Pancreas (tissue), 10 donors: Measurements from ENCODE around the gene EMSY. TPM values are rescaled to one million over a fixed set of nuclear protein-coding genes. Genes with fewer than 3 reads are reported as not detected.

Experiments
- ATAC-seq, 4 donors: fragments of 200-7000 bp; cut with Tn5 transposase; one replicate each; pipeline versions ENCODE4 v1.8.0 to v1.9.1; 2020; ENCODE audit warnings: mild to moderate bottlenecking in 4 of 4, moderate library complexity in 4 of 4
- DNase-seq, 6 donors: peaks; one replicate each; pipeline ENCODE4 v3.0.0-alpha.2; 2020
- FAIRE-seq: peaks from 2 replicates; lab custom pipeline; 2012; peaks lifted over from hg19 to GRCh38; lab: Jason Lieb, UNC
- H3K27ac ChIP-seq, 4 donors: fragments of 200-600 bp; sonication (generic); 1 replicate in 3 of 4; 2 replicates in 1 of 4; pipeline versions ENCODE4 v1.5.0 to v1.8.0; 2020
- H3K27me3 ChIP-seq, 4 donors: fragments of 200-600 bp; one replicate each; pipeline ENCODE4 v1.8.0; 2021
- H3K36me3 ChIP-seq, 3 donors: fragments of 200-600 bp; sonication (generic) in 1 of 3; one replicate each; pipeline versions ENCODE4 v1.5.0 to v1.8.0; 2020 to 2021
- H3K4me1 ChIP-seq, 3 donors: fragments of 200-600 bp; one replicate each; pipeline ENCODE4 v1.8.0; 2021
- H3K4me3 ChIP-seq, 4 donors: fragments of 200-600 bp; sonication (generic) in 2 of 4; one replicate each; pipeline versions ENCODE4 v1.5.0 to v1.8.0; 2020 to 2021
- H3K9me3 ChIP-seq, 4 donors: fragments of 200-600 bp; one replicate each; pipeline ENCODE4 v1.8.0; 2021
- WGBS, 2 donors: extraction: QIAGEN DNeasy Blood & Tissue Kit; methylation state at CpG; one replicate each; pipeline ENCODE4 v1.1.7; 2013; 5-methylcytosine and 5-hydroxymethylcytosine counted together
- intact Hi-C, 3 donors: fragments of 100-400 bp; cut with DNase I; formaldehyde crosslinking; loops; one replicate each; pipeline versions ENCODE4 v1.11.1 to v1.14.2; 2022
- polyA plus RNA-seq, 2 donors: library from polyadenylated mRNA; stranded (reverse); fragments of 200-250 nt; gene quantifications; one replicate each; pipeline ENCODE4 v1.2.3, GENCODE V29; 2013
- total RNA-seq, 6 donors: library from RNA; stranded (reverse); fragmentation: NEBNext Ultra II Directional in 4 of 6; extraction: Animal tissue kit (Norgen Biotek cat#: 25700) in 4 of 6; gene quantifications; one replicate each; pipeline versions ENCODE4 v1.2.1 to v1.2.4, GENCODE V29; 2021 to 2023
- TF ChIP-seq, protein P1 (sequence below), 4 donors: fragments of 200-600 bp; sonication (generic) in 3 of 4; IDR thresholded peaks; one replicate each; pipeline versions ENCODE4 v1.5.0 to v1.8.0; 2021; ENCODE audit warnings: antibody characterized with exemption in 4 of 4
- donor health status: healthy with polysubstance abuse.
- donor health status: DM: no; HTN: no; CAD: no; lungs with moderate emphysema.
- donor health status: DM: no; HTN: no; CAD: no.
- donor health status: control.
- donor health status: control.
- donor health status: Bipolar disorder and iron deficiency.
- donor health status: DM: yes; HTN: yes; CAD: no.
- donor health status: DM: no; HTN: no; CAD: no.
- donor health status: DM: no; HTN: no; CAD: no.
- donor health status: DM: yes; HTN: yes; CAD: no.

EMSY gene
- total and polyA plus RNA-seq, 8 donors = 4.6 to 14.0 (median 7.0) TPM

DNA sequence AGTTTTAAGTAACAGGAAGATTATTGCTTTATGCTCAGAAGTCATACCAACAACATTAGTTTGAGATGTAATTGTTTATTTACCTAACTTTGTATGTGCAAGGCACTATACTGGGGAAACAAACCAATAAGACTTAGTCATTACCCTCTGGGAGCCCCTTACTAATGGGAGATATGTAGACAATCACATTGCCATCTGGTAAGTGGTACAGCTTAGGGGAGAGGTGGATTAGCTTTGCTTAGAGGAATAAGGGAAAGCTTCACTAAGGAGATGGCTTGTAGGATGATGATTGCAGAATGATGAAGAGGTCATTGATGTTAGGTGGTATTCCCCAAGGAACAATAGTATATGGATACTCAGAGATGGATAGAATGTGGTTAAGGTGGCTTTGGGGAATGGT, 17.5 kb downstream of the EMSY start:
- no peak for ATAC-seq
- no peak overlapping the region for H3K27ac ChIP-seq
- no peak for FAIRE-seq
- DNase-seq = no peak
- H3K9me3 ChIP-seq = no peaks in the 10 kb centered on the region
- H3K36me3 ChIP-seq = peaks cover 0 to 2% (median 0%) of the 10 kb centered on the region in 3 donors
- intact Hi-C loops = no loop called here
- no peak overlapping the region for H3K4me3 ChIP-seq
- no peaks in the 10 kb centered on the region for H3K27me3 ChIP-seq
- TF ChIP-seq, protein P1, sequence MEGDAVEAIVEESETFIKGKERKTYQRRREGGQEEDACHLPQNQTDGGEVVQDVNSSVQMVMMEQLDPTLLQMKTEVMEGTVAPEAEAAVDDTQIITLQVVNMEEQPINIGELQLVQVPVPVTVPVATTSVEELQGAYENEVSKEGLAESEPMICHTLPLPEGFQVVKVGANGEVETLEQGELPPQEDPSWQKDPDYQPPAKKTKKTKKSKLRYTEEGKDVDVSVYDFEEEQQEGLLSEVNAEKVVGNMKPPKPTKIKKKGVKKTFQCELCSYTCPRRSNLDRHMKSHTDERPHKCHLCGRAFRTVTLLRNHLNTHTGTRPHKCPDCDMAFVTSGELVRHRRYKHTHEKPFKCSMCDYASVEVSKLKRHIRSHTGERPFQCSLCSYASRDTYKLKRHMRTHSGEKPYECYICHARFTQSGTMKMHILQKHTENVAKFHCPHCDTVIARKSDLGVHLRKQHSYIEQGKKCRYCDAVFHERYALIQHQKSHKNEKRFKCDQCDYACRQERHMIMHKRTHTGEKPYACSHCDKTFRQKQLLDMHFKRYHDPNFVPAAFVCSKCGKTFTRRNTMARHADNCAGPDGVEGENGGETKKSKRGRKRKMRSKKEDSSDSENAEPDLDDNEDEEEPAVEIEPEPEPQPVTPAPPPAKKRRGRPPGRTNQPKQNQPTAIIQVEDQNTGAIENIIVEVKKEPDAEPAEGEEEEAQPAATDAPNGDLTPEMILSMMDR (IDR thresholded peaks at IDR 0.05) = no peak
- H3K4me1 ChIP-seq = no peaks in the 10 kb centered on the region

GRCh38 chr11:76465701-76466100, 20.9 kb downstream of the EMSY start:
- FAIRE-seq = no peak
- ATAC-seq = no peak
- Histone ChIP-seq H3K4me1 (peaks cover 0 to 6% (median 4%) of the 10 kb centered on the region in 3 donors), H3K9me3 (no peaks in the 10 kb centered on the region), H3K27me3 (no peaks in the 10 kb centered on the region), H3K4me3 (no peak overlapping the region), H3K27ac (no peak overlapping the region), H3K36me3 (peaks cover 0 to 4% (median 0%) of the 10 kb centered on the region in 3 donors)
- no peak for DNase-seq
- intact Hi-C loops = no loop called here
- WGBS, 2 donors = 80 to 82% methylated on average over 4 of the region's 4 CpGs
- TF ChIP-seq, protein P1 (IDR thresholded peaks at IDR 0.05) = no peak

DNA sequence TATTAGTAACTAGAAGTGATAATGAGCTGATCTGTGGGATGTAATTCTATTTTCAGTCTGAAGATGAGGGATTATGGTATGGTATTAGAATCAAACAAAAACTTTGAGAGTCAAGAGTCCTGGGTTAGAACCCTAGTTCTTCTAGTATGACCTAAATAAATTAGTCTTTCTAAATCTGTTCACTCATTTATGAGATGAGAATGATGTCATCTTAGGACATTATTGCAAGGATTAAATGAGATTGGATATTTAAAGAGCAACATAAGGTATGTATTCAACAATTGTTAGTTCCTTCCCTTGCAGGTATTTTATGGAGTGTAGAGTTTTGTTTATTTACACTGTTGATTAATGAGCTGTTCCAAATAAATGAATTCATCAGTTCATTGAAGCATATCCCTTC, 21.8 kb downstream of the EMSY start:
- H3K4me3 ChIP-seq = no peak overlapping the region
- intact Hi-C loops = no loop called here
- TF ChIP-seq, protein P1 (IDR thresholded peaks at IDR 0.05) = no peak
- DNase-seq = no peak
- no peaks in the 10 kb centered on the region for H3K9me3 ChIP-seq
- H3K27me3 ChIP-seq = no peaks in the 10 kb centered on the region
- peaks cover 0 to 6% (median 4%) of the 10 kb centered on the region in 3 donors for H3K4me1 ChIP-seq
- H3K36me3 ChIP-seq = peaks cover 0 to 4% (median 0%) of the 10 kb centered on the region in 3 donors
- ATAC-seq = no peak
- H3K27ac ChIP-seq = no peak overlapping the region
- no peak for FAIRE-seq

DNA sequence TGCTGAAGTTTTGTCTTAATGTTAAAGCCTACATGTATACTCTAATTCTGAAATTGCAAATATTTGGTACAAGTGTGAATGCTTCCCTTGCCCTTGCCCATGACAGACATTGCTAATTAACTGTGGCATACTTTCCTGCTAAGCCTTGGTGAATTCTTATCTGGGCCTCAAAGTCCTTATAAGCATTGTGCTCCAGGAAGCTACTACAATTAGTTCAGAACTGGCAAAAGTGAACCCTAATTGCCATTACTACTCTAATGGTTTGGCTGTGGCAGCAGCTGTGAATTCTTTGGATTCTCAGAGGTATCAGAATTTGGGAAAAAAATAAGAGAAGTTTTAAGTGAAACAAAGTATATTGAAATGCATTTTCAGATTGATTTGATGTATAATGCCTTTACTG, 24.3 kb downstream of the EMSY start:
- no peak overlapping the region for H3K27ac ChIP-seq
- TF ChIP-seq, protein P1 (IDR thresholded peaks at IDR 0.05) = no peak
- H3K36me3 ChIP-seq = peaks cover 0 to 16% (median 13%) of the 10 kb centered on the region in 3 donors
- FAIRE-seq (no peak), DNase-seq (no peak), ATAC-seq (no peak)
- H3K9me3 ChIP-seq = no peaks in the 10 kb centered on the region
- intact Hi-C loops = no loop called here
- H3K27me3 ChIP-seq = no peaks in the 10 kb centered on the region
- H3K4me1 ChIP-seq = peaks cover 0 to 6% (median 4%) of the 10 kb centered on the region in 3 donors
- H3K4me3 ChIP-seq = no peak overlapping the region

DNA sequence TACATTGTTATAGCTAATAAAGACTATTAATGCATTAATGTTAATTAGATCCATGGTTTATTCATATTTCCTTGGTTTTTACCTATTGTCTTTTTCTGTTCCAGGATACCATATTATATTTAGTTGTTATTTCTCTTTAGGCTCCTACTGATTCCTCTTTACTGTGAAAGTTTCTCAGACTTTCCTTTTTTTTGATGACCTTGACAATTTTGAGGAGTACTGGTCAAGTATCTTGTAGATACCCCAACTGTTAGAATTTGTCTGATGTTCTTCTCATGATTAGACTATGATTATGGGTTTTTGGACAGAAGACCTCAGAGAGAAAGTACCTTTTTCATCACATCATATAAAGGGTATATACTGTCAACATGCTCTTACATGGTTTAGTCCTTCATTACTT, 26.6 kb downstream of the EMSY start:
- Histone ChIP-seq H3K4me3 (no peak overlapping the region), H3K27ac (no peak overlapping the region), H3K36me3 (peaks cover 0 to 16% (median 13%) of the 10 kb centered on the region in 3 donors), H3K27me3 (no peaks in the 10 kb centered on the region), H3K9me3 (no peaks in the 10 kb centered on the region), H3K4me1 (peaks cover 0 to 6% (median 4%) of the 10 kb centered on the region in 3 donors)
- intact Hi-C loops = no loop called here
- no peak for ATAC-seq
- FAIRE-seq = no peak
- TF ChIP-seq, protein P1 (IDR thresholded peaks at IDR 0.05) = no peak
- no peak for DNase-seq
